Panc1 (cell line): ENCODE results near the gene ATXN2. TPM values are rescaled to one million over a fixed set of nuclear protein-coding genes. Genes with fewer than 3 reads are reported as not detected.

Experiments used
- ATAC-seq: fragments of 200-7000 bp; cut with Tn5 transposase; 2 replicates; pipeline ENCODE4 v1.9.1; 2020; ENCODE audit warnings: mild to moderate bottlenecking, moderate library complexity
- BruUV-seq: library from RNA; stranded (reverse); fragments of 400-500 nt; replicated peaks from 2 replicates; lab custom pipeline; 2021; lab: Mats Ljungman, UMichigan
- CTCF ChIA-PET: fragments of 300-600 bp; sonication (Branson Sonifier 250); formaldehyde crosslinking; loops from one replicate; lab custom pipeline; 2022; ENCODE audit warnings: antibody characterized with exemption; lab: Charles Lee
- POLR2A ChIA-PET: fragments of 300-600 bp; sonication (Branson Sonifier 250); formaldehyde crosslinking; loops from one replicate; lab custom pipeline; 2022; ENCODE audit warnings: antibody characterized with exemption; lab: Charles Lee
- DNase-seq: peaks from one replicate; pipeline ENCODE4 v3.0.0-alpha.2; 2010; ENCODE audit warnings: low read depth, low spot score
- H3K27ac ChIP-seq: 2 replicates; pipeline ENCODE4 v1.5.1; 2011; ENCODE audit warnings: mild to moderate bottlenecking, low read length, inconsistent platforms
- H3K27me3 ChIP-seq: fragments of 200-500 bp; sonication (Bioruptor generic); 2 replicates; pipeline ENCODE4 v1.6.0; 2014; ENCODE audit warnings: low read length, inconsistent platforms; ENCODE audit not compliant: control insufficient read depth, insufficient read depth
- H3K36me3 ChIP-seq: fragments of 200-500 bp; sonication (Bioruptor generic); 2 replicates; pipeline ENCODE4 v1.5.1; 2014; ENCODE audit warnings: inconsistent platforms, mild to moderate bottlenecking, low read length, moderate library complexity; ENCODE audit not compliant: control insufficient read depth, insufficient read depth
- H3K4me1 ChIP-seq: 2 replicates; pipeline ENCODE4 v1.5.1; 2011; ENCODE audit warnings: inconsistent platforms, mild to moderate bottlenecking, low read length, moderate library complexity; ENCODE audit not compliant: control insufficient read depth, insufficient read depth
- H3K4me3 ChIP-seq, 2 experiments: 2 replicates each; pipeline ENCODE4 v1.5.1; 2011 to 2012; ENCODE audit warnings: low read depth in 2 of 2, low read length in 2 of 2, mild to moderate bottlenecking in 2 of 2, inconsistent platforms in 1 of 2, moderate library complexity in 1 of 2
- H3K9me3 ChIP-seq: fragments of 200-500 bp; sonication (Bioruptor generic); 2 replicates; pipeline ENCODE4 v1.5.1; 2014; ENCODE audit warnings: low read depth, mild to moderate bottlenecking, inconsistent platforms, low read length, moderate library complexity; ENCODE audit not compliant: control insufficient read depth, insufficient read depth
- CTCF ChIP-seq: fragments of 450-650 bp; IDR thresholded peaks from 2 replicates; pipeline ENCODE4 v1.5.1; 2017; ENCODE audit warnings: mild to moderate bottlenecking
- POLR2AphosphoS5 ChIP-seq: IDR thresholded peaks from 2 replicates; pipeline ENCODE4 v1.6.1; 2012; ENCODE audit warnings: mild to moderate bottlenecking, low read depth, low read length, moderate library complexity
- SIN3A ChIP-seq: IDR thresholded peaks from 2 replicates; pipeline ENCODE4 v1.6.1; 2012; ENCODE audit warnings: low read depth, mild to moderate bottlenecking, low read length, moderate library complexity, borderline replicate concordance; ENCODE audit not compliant: insufficient read depth
- TCF7L2 ChIP-seq: IDR thresholded peaks from 2 replicates; pipeline ENCODE4 v1.6.1; 2011; ENCODE audit warnings: mild to moderate bottlenecking, low read depth, low read length, inconsistent platforms
- in situ Hi-C: cut with HindIII; loops from 2 replicates; pipeline ENCODE4 v1.10.0; 2016; ENCODE audit warnings: low sequenced_read_pairs, low pct_unique_long_range_greater_than_20kb
- intact Hi-C: fragments of 100-400 bp; cut with micrococcal nuclease; formaldehyde crosslinking; loops from one replicate; pipeline ENCODE4 v1.10.0; 2022; ENCODE audit not compliant: unreplicated experiment
- total RNA-seq: library from RNA; stranded (reverse); gene quantifications from one replicate; pipeline ENCODE4 v1.2.1, GENCODE V29; 2021; ENCODE audit not compliant: unreplicated experiment
- TF ChIP-seq, protein P1 (sequence below), 2 experiments: IDR thresholded peaks; 2 replicates each; pipeline ENCODE4 v1.6.1; 2011 to 2012; ENCODE audit warnings: low read depth in 2 of 2, control low read depth in 1 of 2, low read length in 1 of 2, mild to moderate bottlenecking in 1 of 2, moderate library complexity in 1 of 2; ENCODE audit not compliant: insufficient read depth in 1 of 2

Gene ATXN2
- total RNA-seq, 1 experiment from 2014 or later, result 77.6 TPM

- H3K36me3 ChIP-seq, result no peaks in the 10 kb centered on the region
- BruUV-seq, result no TSS peak
- no peak overlapping the region for H3K27ac ChIP-seq
- ChIA-PET POLR2A (interaction anchor here (0.6 kb wide), 1 partner anchor 1388 kb away, joined by 3 read pairs; no protein-coding TSS in a partner anchor), CTCF (no interaction called here)
- H3K9me3 ChIP-seq, result no peaks in the 10 kb centered on the region
- peaks cover 15% of the 10 kb centered on the region for H3K4me1 ChIP-seq
- TF ChIP-seq SIN3A (no peak), TCF7L2 (no peak), CTCF (no peak), POLR2AphosphoS5 (no peak)
- TF ChIP-seq, protein P1, sequence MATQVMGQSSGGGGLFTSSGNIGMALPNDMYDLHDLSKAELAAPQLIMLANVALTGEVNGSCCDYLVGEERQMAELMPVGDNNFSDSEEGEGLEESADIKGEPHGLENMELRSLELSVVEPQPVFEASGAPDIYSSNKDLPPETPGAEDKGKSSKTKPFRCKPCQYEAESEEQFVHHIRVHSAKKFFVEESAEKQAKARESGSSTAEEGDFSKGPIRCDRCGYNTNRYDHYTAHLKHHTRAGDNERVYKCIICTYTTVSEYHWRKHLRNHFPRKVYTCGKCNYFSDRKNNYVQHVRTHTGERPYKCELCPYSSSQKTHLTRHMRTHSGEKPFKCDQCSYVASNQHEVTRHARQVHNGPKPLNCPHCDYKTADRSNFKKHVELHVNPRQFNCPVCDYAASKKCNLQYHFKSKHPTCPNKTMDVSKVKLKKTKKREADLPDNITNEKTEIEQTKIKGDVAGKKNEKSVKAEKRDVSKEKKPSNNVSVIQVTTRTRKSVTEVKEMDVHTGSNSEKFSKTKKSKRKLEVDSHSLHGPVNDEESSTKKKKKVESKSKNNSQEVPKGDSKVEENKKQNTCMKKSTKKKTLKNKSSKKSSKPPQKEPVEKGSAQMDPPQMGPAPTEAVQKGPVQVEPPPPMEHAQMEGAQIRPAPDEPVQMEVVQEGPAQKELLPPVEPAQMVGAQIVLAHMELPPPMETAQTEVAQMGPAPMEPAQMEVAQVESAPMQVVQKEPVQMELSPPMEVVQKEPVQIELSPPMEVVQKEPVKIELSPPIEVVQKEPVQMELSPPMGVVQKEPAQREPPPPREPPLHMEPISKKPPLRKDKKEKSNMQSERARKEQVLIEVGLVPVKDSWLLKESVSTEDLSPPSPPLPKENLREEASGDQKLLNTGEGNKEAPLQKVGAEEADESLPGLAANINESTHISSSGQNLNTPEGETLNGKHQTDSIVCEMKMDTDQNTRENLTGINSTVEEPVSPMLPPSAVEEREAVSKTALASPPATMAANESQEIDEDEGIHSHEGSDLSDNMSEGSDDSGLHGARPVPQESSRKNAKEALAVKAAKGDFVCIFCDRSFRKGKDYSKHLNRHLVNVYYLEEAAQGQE (IDR thresholded peaks at IDR 0.05; ENCODE audit: insufficient read depth in 1 of 2, low read depth in 2 of 2, low read length in 1 of 2), result no peak
- DNase-seq, result no peak
- H3K27me3 ChIP-seq, result no peaks in the 10 kb centered on the region
- intact Hi-C loops, result no loop called here
- H3K4me3 ChIP-seq, result no peak overlapping the region
- in situ Hi-C loops, result no loop called here
- no peak for ATAC-seq
These were observed 178.6 kb downstream of the ATXN2 start for GRCh38 chr12:111420494-111420893.

- intact Hi-C loops (no loop called here), in situ Hi-C loops (no loop called here)
- no peak for DNase-seq
- no peak for ATAC-seq
- no peak overlapping the region for H3K4me3 ChIP-seq
- no peak overlapping the region for H3K27ac ChIP-seq
- no peaks in the 10 kb centered on the region for H3K9me3 ChIP-seq
- no peaks in the 10 kb centered on the region for H3K36me3 ChIP-seq
- no peaks in the 10 kb centered on the region for H3K27me3 ChIP-seq
- no peak for TF ChIP-seq TCF7L2
- TF ChIP-seq SIN3A, result no peak
- ChIA-PET POLR2A (no interaction called here), CTCF (no interaction called here)
- peaks cover 9% of the 10 kb centered on the region for H3K4me1 ChIP-seq
- BruUV-seq, result no TSS peak
These were observed 179.3 kb downstream of the ATXN2 start for GRCh38 chr12:111419784-111420183.

DNA sequence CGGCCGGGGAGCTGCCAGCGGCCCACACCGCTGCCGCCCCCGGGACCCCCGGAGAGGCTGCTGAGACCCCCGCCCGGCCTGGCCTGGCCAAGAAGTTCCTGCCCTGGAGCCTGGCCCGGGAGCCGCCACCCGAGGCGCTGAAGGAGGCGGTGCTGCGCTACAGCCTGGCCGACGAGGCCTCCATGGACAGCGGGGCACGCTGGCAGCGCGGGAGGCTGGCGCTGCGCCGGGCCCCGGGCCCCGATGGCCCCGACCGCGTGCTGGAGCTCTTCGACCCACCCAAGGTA is 180.6 kb downstream of the ATXN2 start:
- CTCF ChIA-PET, result no interaction called here
- no peak overlapping the region for H3K4me3 ChIP-seq
- H3K4me1 ChIP-seq, result peaks cover 12% of the 10 kb centered on the region
- H3K9me3 ChIP-seq, result no peaks in the 10 kb centered on the region
- DNase-seq (no peak), ATAC-seq (no peak)
- POLR2A ChIA-PET, result no interaction called here
- no peaks in the 10 kb centered on the region for H3K27me3 ChIP-seq
- no peak overlapping the region for H3K27ac ChIP-seq
- no TSS peak for BruUV-seq
- H3K36me3 ChIP-seq, result no peaks in the 10 kb centered on the region
- intact Hi-C loops, result no loop called here
- in situ Hi-C loops, result no loop called here
- TF ChIP-seq POLR2AphosphoS5 (no peak), SIN3A (no peak), CTCF (no peak), TCF7L2 (no peak)
- TF ChIP-seq, protein P1 (IDR thresholded peaks at IDR 0.05; ENCODE audit: insufficient read depth in 1 of 2, low read depth in 2 of 2, low read length in 1 of 2), result no peak
